GM12878 (cell line): Measurements from ENCODE around the gene TOR2A.

Source experiments
- ETV6 ChIP-seq, 2 experiments: fragments of 450-650 bp in 1 of 2; IDR thresholded peaks in 1 of 2; conservative IDR thresholded peaks in 1 of 2; 2 replicates each; pipeline ENCODE4 v1.6.1; 2014; ENCODE audit warnings: antibody characterized with exemption in 1 of 2, borderline replicate concordance in 1 of 2, low read depth in 1 of 2, mild to moderate bottlenecking in 1 of 2, moderate library complexity in 1 of 2
- GABPA ChIP-seq: IDR thresholded peaks from 2 replicates; pipeline ENCODE4 v1.6.1; 2014; ENCODE audit warnings: antibody characterized with exemption, low read depth, mild to moderate bottlenecking, inconsistent platforms
- IRF3 ChIP-seq: fragments of 450-650 bp; IDR thresholded peaks from 2 replicates; pipeline ENCODE4 v1.6.1; 2014; ENCODE audit warnings: mild to moderate bottlenecking
- POLR2A ChIP-seq: IDR thresholded peaks from 2 replicates; pipeline ENCODE4 v1.6.1; 2011; ENCODE audit warnings: low read depth, mild to moderate bottlenecking, low read length
- RAD21 ChIP-seq: IDR thresholded peaks from 2 replicates; pipeline ENCODE4 v1.6.1; 2011; ENCODE audit warnings: mild to moderate bottlenecking, low read depth, low read length, moderate library complexity; ENCODE audit not compliant: insufficient read depth
- SMC3 ChIP-seq: IDR thresholded peaks from 2 replicates; pipeline ENCODE4 v1.6.1; 2011; ENCODE audit warnings: low read length, improper control_type of control experiment, borderline replicate concordance
- SPI1 ChIP-seq: IDR thresholded peaks from 2 replicates; pipeline ENCODE4 v1.6.1; 2011; ENCODE audit warnings: low read depth, mild to moderate bottlenecking, low read length, moderate library complexity, borderline replicate concordance; ENCODE audit not compliant: insufficient read depth
- TAF1 ChIP-seq: IDR thresholded peaks from 2 replicates; pipeline ENCODE4 v1.6.1; 2011; ENCODE audit warnings: mild to moderate bottlenecking, low read depth, low read length, borderline replicate concordance
- TARDBP ChIP-seq: IDR thresholded peaks from 2 replicates; pipeline ENCODE4 v1.6.1; 2016; ENCODE audit warnings: borderline replicate concordance
- TCF7 ChIP-seq: IDR thresholded peaks from 2 replicates; pipeline ENCODE4 v1.6.1; 2014; ENCODE audit warnings: antibody characterized with exemption, borderline replicate concordance
- TF ChIP-seq, protein P1 (sequence below), 3 experiments: IDR thresholded peaks in 2 of 3; conservative IDR thresholded peaks in 1 of 3; 2 replicates each; pipeline ENCODE4 v1.5.1; 2011; ENCODE audit warnings: low read depth in 3 of 3, low read length in 3 of 3, mild to moderate bottlenecking in 3 of 3, control low read depth in 2 of 3, moderate library complexity in 2 of 3, inconsistent platforms in 1 of 3, mixed read lengths in 1 of 3; ENCODE audit not compliant: control insufficient read depth in 2 of 3, insufficient read depth in 1 of 3; ENCODE audit errors: extremely low read depth in 1 of 3

DNA sequence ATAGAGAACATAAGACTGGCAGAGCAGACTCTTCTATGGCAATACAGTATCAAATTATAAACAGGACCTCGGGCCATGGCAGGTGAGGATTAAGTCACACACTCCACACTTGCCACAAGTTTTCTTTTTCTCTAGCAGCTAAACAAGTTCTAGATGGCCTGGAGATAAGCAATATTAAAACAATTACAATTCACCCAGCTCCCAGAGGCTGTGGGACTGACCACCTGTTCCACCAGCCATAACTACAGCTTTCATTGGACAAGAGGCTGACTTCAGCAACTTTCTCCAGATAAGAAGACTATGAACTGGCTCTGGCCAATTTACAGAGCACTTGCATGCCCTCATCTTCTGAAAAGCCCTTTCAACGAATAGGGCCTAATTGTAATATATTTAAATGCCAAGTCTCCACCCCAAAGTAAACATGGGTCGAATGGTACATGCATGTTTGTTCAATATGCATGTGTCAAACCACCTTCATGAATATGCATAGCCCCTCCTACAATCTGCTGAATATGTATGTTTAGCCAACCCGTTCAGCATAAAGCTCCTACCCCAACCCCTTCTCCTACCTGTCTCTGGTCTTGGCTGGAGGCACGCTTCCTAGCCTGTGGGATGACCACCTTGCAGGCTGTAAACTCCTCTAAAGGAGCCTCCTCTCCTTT, 34.4 kb downstream of the TOR2A start:
- TF ChIP-seq SMC3 (no peak), POLR2A (no peak), TCF7 (no peak), TARDBP (no peak), TAF1 (no peak), IRF3 (no peak), SPI1 (no peak), RAD21 (no peak), ETV6 (conservative IDR thresholded peaks at IDR 0.05 in 1 of 2, IDR thresholded peaks at IDR 0.05 in 1 of 2; ENCODE audit: borderline replicate concordance in 1 of 2, low read depth in 1 of 2) (no peak), GABPA (no peak)
- TF ChIP-seq, protein P1, sequence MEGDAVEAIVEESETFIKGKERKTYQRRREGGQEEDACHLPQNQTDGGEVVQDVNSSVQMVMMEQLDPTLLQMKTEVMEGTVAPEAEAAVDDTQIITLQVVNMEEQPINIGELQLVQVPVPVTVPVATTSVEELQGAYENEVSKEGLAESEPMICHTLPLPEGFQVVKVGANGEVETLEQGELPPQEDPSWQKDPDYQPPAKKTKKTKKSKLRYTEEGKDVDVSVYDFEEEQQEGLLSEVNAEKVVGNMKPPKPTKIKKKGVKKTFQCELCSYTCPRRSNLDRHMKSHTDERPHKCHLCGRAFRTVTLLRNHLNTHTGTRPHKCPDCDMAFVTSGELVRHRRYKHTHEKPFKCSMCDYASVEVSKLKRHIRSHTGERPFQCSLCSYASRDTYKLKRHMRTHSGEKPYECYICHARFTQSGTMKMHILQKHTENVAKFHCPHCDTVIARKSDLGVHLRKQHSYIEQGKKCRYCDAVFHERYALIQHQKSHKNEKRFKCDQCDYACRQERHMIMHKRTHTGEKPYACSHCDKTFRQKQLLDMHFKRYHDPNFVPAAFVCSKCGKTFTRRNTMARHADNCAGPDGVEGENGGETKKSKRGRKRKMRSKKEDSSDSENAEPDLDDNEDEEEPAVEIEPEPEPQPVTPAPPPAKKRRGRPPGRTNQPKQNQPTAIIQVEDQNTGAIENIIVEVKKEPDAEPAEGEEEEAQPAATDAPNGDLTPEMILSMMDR (IDR thresholded peaks at IDR 0.05 in 2 of 3, conservative IDR thresholded peaks at IDR 0.05 in 1 of 3; ENCODE audit: control insufficient read depth in 2 of 3, extremely low read depth in 1 of 3, insufficient read depth in 1 of 3, low read depth in 3 of 3, low read length in 3 of 3): no peak
